ENCODE data around the gene PPL.

The PPL gene

DNA sequence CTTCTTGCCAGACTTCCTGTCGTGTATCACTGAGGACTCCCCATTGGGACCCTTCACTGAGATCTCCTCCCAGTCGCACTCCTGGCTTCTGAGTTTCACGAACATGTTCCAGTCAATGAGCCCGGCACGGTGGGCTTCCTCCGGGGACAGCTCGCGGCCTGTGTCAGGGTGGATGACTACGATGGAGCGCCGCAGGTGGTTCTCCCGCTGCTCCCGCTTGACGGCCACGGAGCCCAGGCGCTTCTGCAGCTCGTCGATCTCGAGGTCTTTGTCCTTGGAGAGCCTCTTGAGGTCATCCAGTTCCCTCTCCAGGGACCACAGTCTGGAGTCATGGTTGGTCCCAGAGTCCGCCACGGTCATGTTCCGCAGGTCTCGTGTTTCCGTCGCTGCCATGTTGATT is 53.4 kb downstream of the PPL start:
- Histone ChIP-seq H3K27me3 (ENCODE audit: insufficient read depth, low read depth, severe bottlenecking) (no peaks in the 10 kb centered on the region), H3K27ac (no peak overlapping the region), H3K4me3 (ENCODE audit: low read depth, low read length) (no peak overlapping the region), H3K36me3 (peaks cover 87% of the 10 kb centered on the region), H3K9me3 (ENCODE audit: severe bottlenecking) (no peaks in the 10 kb centered on the region)
- DNase-seq = no peak
- TF ChIP-seq, protein P1, sequence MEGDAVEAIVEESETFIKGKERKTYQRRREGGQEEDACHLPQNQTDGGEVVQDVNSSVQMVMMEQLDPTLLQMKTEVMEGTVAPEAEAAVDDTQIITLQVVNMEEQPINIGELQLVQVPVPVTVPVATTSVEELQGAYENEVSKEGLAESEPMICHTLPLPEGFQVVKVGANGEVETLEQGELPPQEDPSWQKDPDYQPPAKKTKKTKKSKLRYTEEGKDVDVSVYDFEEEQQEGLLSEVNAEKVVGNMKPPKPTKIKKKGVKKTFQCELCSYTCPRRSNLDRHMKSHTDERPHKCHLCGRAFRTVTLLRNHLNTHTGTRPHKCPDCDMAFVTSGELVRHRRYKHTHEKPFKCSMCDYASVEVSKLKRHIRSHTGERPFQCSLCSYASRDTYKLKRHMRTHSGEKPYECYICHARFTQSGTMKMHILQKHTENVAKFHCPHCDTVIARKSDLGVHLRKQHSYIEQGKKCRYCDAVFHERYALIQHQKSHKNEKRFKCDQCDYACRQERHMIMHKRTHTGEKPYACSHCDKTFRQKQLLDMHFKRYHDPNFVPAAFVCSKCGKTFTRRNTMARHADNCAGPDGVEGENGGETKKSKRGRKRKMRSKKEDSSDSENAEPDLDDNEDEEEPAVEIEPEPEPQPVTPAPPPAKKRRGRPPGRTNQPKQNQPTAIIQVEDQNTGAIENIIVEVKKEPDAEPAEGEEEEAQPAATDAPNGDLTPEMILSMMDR (IDR thresholded peaks at IDR 0.05; ENCODE audit: low read depth, low read length) = no peak

DNA sequence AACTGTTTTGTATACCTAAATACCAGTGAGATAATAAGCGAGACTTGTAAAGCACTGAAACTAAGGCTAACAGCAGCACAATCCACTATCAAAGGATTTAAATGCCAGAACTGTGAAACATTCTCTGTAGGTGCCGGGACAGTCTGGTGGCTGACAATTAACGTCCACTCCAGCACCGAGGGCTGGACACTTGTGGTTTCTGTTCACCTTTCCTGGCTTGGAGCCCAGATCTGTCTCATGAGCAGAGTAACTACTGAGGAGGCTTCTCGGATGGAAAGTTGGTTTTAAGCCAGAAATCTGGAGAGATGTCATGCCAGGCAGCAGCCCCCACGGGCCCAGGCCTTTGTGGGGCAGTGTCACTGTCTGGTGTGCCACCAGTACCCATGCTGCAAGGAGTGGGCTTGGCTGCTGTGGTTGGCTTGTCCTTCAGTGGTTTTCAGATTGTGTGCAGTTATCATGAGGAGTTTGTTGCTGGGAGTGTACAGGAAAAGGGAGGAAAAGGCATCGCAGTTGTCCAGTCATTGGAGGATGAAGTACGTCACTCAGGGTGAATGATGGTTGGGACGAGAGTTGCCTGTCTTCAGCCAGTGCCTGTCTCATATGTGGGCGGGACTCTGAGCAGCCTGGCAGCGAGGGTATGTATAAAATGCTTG is 54.2 kb downstream of the PPL start:
- Histone ChIP-seq H3K4me3 (ENCODE audit: low read depth, low read length) (no peak overlapping the region), H3K27ac (no peak overlapping the region), H3K27me3 (ENCODE audit: insufficient read depth, low read depth, severe bottlenecking) (no peaks in the 10 kb centered on the region), H3K9me3 (ENCODE audit: severe bottlenecking) (no peaks in the 10 kb centered on the region), H3K36me3 (peaks cover 92% of the 10 kb centered on the region)
- no peak for DNase-seq
- TF ChIP-seq, protein P1 (IDR thresholded peaks at IDR 0.05; ENCODE audit: low read depth, low read length) = no peak

DNA sequence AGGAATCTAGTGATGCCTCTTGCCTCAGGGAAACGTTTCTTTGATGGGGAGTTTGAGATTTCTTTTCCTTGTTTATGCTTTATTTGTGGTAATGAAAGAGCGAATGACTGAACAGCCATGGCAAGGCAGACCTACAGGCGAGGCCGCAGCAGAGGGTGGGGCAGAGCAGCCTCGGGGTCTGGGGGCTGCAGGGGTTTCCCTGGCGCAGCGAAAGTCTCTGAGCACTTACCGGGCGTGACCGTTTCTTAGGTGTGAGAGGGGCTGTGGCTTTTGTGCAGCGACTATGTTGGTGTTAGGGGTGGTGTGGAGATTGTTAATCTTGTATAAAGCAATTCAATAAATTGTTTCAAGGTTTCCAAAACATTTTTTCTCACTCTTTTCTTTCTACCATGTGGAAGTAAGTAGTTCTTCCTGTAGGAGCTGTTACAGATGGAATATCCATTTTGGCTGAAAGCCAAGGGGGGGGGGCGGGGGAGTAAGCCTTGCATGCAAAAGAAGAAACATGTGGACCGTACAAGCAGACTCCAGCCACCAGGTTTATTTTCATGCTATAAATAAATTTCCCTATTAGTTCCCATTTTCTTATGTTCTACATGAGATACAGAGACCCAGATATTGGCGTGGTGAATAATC is 54.8 kb downstream of the PPL start:
- DNase-seq = no peak
- Histone ChIP-seq H3K4me3 (ENCODE audit: low read depth, low read length) (no peak overlapping the region), H3K27ac (no peak overlapping the region)

DNA sequence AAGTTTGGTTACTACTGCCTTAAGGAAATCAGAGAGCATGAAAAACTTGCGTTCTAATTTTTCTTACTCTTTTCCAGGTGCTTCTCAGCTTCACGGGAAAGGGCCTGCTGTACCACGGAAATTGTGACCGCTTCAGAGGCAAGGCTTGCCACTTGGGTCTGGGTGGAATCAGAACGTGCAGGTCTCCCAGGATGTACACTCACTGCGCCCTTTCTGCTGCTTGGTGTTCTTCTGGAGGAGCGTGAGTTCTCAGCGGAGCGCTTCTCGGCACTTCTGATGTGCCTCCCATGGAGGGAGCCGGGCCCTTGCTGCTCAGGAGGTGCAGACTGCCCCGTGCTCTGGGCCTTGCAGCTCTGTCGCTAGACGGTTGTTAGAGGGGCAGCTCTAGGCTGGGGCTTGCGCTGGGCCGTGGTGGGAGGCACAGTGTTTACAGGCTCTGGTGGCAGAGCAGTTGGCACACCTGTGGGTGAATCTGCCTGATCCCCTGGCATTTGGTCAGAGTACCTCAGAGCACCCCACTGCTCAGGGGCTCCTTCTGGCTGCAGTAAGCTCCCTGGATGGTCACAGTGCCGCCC is 56.9 kb downstream of the PPL start:
- no peak overlapping the region for H3K4me3 ChIP-seq (ENCODE audit: low read depth, low read length)
- H3K27ac ChIP-seq = no peak overlapping the region
- no peaks in the 10 kb centered on the region for H3K9me3 ChIP-seq (ENCODE audit: severe bottlenecking)
- no peak for DNase-seq
- H3K36me3 ChIP-seq = peaks cover 95% of the 10 kb centered on the region
- H3K27me3 ChIP-seq (ENCODE audit: insufficient read depth, low read depth, severe bottlenecking) = no peaks in the 10 kb centered on the region
- TF ChIP-seq, protein P1 (IDR thresholded peaks at IDR 0.05; ENCODE audit: low read depth, low read length) = no peak

More for the DNA sequence above, 54.8 kb downstream of the PPL start:
- TF ChIP-seq, protein P1 (IDR thresholded peaks at IDR 0.05; ENCODE audit: low read depth, low read length) = no peak
- peaks cover 91% of the 10 kb centered on the region for H3K36me3 ChIP-seq
- no peaks in the 10 kb centered on the region for H3K9me3 ChIP-seq (ENCODE audit: severe bottlenecking)
- H3K27me3 ChIP-seq (ENCODE audit: insufficient read depth, low read depth, severe bottlenecking) = no peaks in the 10 kb centered on the region

DNA sequence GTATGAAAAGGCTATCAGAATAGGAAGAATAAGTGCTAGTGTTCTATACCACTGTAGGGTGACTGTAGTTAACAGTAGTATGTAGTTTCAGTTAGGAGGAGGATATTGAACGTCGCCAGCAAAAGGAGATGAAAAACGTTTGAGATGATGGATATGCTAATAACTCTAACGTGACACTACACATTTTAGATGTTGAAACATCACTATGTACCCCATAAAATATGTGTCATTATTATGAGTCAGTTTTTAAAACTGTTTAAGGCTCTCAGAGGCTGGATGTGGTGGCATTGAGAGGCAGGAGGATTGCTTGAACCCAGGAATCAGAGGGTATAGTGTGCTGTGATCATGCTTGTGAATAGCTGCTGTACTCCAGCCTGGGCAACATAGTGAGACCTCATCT is 57.9 kb downstream of the PPL start:
- Histone ChIP-seq H3K9me3 (ENCODE audit: severe bottlenecking) (no peaks in the 10 kb centered on the region), H3K4me3 (ENCODE audit: low read depth, low read length) (no peak overlapping the region), H3K27ac (no peak overlapping the region), H3K36me3 (peaks cover 95% of the 10 kb centered on the region), H3K27me3 (ENCODE audit: insufficient read depth, low read depth, severe bottlenecking) (no peaks in the 10 kb centered on the region)
- no peak for DNase-seq
- TF ChIP-seq, protein P1 (IDR thresholded peaks at IDR 0.05; ENCODE audit: low read depth, low read length) = no peak

Data from WERI-Rb-1 (cell line).